Measurements from ENCODE around the gene GNB2.

The GNB2 gene

GRCh38 chr7:100673302-100673941, at the start of gene GNB2:
GNB2 (plus strand) TSS chr7:100673740; CDS start chr7:100676266, 2,526 bp downstream.
- DNase-seq (ENCODE audit: low read depth in 2 of 2): peak; percentile 98 to 99

DNA sequence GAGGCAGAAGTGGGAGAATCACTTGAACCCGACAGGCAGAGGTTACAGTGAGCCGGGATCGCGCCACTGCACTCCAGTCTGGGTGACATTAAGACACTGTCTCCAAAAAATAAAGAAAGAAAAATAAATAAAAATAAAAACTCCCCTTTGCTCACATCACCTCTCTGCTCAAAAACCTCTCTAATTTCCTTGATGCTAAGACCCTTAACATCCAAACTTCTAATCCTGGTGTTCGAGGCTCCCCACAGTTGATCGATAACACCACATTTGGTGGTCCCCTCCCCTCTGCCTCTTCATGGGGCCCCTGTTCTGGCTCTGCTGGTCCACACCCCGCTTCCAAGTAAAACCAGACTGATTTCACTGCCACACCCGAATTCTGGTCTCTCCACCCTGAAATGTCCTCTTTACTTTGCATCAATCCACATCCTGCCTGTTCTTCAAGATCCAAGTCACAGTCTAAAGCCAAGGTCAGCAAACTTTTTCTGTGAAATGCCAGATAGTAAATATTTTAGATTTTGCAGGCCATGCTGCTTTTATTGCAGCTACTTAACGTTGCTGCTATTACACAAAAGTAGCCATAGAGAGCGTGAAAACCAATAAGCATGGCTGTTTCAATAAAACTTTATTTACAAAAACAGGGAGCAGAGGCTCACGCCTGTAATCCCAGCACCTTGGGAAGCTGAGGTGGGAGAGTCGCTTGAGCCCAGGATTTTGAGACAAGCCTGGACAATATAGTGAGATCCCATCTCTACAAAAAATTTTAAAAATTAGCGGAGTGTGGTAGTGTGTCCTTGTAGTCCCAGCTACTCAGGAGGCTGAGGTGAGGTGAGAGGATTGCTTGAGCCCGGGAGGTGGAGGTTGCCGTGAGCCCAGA, 49.4 kb upstream of the GNB2 start:
- no peak for DNase-seq (ENCODE audit: low read depth in 2 of 2)

GRCh38 chr7:100626055-100626454, 47.5 kb upstream of the GNB2 start:
- no peak for DNase-seq (ENCODE audit: low read depth in 2 of 2)

DNA sequence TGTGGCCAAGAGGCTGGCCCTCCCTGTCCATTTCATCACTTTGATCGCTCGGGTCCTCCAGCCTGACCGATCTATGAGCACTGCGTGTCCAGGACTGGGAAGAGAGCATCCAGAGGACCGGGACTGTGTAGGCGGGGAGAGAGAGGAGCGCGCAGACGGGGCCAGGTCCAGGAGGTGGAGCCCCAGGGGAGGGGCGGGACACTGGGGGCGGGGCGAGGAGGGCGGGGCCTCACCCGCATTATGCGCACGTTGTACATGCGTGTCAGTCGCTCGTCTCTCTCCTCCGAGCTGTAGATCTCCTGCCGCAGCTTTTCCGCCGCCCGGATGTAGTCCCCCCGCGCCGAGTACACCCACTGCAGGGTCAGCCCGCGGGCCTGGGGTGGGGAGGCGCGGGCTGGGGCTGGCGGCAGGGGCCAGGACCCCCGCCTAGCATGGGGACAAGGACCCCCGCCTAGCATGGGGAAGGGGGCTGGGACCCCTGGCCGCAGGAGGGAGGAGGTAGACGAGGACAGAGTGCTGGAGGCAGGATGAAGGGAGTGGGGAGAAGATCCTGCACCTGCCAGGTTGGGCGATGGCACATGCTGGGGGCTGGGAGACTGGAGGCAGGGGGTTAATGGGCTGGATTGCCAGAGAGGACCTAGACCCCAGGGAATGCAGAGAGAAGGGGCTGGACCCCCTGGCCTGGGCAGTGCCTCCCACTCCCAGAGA, 46.9 kb upstream of the GNB2 start:
- peak; percentile 77 to 85 for DNase-seq (ENCODE audit: low read depth in 2 of 2)

GRCh38 chr7:100627238-100627549, 46.3 kb upstream of the GNB2 start:
- no peak for DNase-seq (ENCODE audit: low read depth in 2 of 2)

- DNase-seq (ENCODE audit: low read depth in 2 of 2): peak in 1 of 2 experiments; percentile 24
These were observed 44.3 kb upstream of the GNB2 start for GRCh38 chr7:100629117-100629716.

DNA sequence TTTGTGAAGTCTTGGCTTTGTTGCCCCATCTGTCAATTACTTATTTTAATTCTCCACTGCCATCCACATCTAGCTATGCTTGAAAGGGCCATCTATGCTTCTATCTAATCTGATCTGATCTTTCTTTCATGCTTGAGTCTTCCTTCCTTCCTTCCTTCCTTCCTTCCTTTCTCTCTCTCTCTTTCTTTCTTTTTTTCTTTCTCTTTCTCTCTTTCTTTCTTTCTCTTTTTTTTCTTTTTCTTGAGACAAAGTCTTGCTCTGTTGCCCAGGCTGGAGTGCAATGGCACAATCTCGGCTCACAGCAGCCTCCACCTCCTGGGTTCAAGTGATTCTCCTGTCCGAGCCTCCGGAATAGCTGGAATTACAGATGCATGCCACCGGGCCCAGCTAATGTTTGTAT, 43.5 kb upstream of the GNB2 start:
- no peak for DNase-seq (ENCODE audit: low read depth in 2 of 2)

DNA sequence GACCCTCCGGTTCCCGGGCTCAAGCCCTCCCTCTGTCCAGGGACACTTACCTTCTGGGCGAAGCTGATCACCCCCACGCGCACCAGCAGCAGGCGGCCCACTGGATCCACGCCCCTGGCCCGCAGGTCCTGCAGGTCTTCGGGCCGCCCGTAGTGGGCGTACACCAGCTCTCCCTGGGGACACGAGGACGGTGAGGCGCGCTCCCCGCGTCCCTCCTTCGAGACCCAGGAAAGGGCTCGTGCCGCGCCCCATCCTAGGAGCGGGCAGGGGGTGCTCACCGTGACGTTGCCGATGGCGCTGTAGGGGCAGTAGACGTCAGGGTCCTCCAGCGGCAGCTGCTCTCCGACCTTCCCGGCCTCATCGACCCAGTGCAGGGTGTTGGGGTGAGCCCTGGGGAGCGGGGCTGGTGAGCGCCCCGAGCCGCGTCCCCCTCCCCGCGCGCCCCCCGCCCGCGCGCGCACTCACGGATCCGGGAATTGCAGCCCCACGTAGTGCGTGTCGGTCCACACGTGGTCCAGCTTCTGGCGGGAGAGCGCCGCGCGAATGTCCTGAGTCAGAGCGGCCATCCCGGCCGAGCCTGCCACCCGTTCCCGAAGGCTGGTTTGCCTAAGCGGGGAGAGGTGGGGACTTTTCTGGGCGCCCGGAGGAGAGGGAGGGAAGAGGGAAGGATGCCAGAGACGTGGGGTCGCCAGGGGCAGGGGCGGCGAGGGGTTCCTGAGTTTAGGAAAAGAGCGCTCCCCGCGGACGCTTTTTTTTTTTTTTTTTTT, 40.4 kb upstream of the GNB2 start:
- DNase-seq (ENCODE audit: low read depth in 2 of 2): peak in 1 of 2 experiments; percentile 58

DNA sequence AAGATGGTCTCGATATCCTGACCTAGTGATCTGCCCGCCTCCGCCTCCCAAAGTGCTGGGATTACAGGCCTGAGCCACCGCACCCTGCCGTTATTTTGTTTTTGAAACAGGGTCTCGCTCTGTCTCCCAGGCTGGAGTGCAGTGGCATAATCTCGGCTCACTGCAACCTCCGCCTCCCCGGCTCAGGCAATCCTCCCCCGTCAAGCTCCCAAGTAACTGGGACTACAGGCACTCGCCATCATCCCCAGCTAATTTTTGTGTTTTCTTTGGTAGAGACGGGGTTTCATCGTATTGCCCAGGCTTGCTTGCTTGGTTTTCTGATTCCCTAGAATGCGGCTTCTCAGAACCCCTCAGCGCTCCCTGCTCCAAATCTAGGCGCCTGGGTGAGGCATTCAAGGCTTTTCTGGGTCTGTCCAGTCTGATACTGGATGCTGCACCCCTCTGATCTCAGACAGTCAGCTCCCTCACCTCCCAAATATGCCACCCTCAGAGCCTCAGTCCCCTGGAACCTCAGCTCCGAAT, 33.5 kb upstream of the GNB2 start:
- DNase-seq (ENCODE audit: low read depth in 2 of 2): no peak

GRCh38 chr7:100640517-100641440, 32.8 kb upstream of the GNB2 start:
- DNase-seq (ENCODE audit: low read depth in 2 of 2): no peak

GRCh38 chr7:100641463-100641859, 32.1 kb upstream of the GNB2 start, which contains the start of gene TFR2:
TFR2 (minus strand) TSS chr7:100641552; CDS start chr7:100641509, 43 bp downstream.
- no peak for DNase-seq (ENCODE audit: low read depth in 2 of 2)

- no peak for DNase-seq (ENCODE audit: low read depth in 2 of 2)
These were observed 31.5 kb upstream of the GNB2 start for GRCh38 chr7:100641860-100642533.

DNA sequence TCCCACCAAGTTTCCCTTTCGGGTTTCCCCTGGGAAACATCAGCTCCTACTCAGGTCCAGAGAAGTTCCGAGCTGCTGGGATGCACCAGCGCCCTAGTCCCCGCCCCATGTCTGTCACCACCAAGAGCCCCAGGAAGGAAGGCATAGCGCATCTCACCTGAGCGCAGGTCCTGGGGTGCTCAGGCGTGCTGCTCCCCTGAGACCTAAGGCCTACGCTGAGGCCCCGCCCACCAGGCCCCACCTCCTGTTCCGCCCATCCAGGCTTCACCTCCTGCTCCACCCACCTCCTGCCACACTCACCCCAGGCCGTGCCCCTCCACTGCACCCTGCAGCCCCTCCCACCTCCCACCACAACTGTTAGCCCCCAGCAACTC, 31.0 kb upstream of the GNB2 start:
- DNase-seq (ENCODE audit: low read depth in 2 of 2): peak in 1 of 2 experiments; percentile 20

DNA sequence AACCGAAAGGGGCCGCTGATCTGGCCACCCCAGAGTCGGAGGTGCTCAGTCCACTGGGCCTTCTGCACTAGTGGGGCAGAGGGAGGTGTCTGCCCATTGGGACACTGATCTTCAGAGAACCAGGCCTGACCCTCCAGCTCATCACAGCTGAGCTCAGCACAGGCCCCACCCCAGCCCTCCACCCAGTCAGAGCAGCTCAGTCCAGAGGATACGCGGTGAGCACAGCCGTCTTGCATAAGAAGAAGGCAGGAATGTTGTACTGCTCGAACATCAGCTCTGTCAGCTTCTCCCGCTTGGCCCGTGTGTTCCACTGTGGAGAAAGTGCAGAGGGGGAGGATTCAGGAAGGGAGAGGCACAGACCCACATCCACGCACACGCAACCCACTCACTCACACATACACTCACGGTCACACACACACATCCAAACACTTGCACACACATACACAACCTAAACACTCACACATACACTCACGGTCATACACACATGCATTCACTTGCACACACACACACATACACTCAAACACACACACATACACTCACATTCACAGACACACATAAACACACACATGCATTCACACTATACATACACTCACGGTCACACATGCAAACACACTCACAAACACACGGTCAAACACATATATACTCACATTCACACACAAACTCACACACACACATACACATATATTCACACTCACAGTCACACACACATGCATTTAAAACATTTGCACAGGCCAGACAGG, 23.5 kb upstream of the GNB2 start:
- no peak for DNase-seq (ENCODE audit: low read depth in 2 of 2)

GRCh38 chr7:100654908-100655831, 18.4 kb upstream of the GNB2 start:
- DNase-seq (ENCODE audit: low read depth in 2 of 2): no peak

GRCh38 chr7:100655908-100656674, 17.4 kb upstream of the GNB2 start, which contains the start of gene ACTL6B:
ACTL6B (minus strand) TSS chr7:100656448; CDS start chr7:100656354, 94 bp downstream.
- peak in 1 of 2 experiments; percentile 61 for DNase-seq (ENCODE audit: low read depth in 2 of 2)

Data from stimulated activated CD4-positive, alpha-beta T cell treated with anti-CD3 and anti-CD28 coated beads, Interleukin-12 subunit alpha, Interleukin-12 subunit beta, amount 100 ng/mL, for 24 hours (primary cell).